Thoracic aorta (tissue), 2 donors: ENCODE data around the gene DLG5. TPM values are rescaled to one million over a fixed set of nuclear protein-coding genes. Genes with fewer than 3 reads are reported as not detected.
"Not testable (repeated sequence)": the region's sequence is repeated elsewhere in the genome, so short reads cannot be mapped to it uniquely, and the experiment has no call there.

Experiments used
- ATAC-seq: fragments of 150-250 bp; one replicate; pipeline ENCODE4 v1.8.0; 2017; ENCODE audit warnings: low read depth; ENCODE audit not compliant: insufficient number of reproducible peaks, low FRiP score
- DNase-seq: peaks from one replicate; pipeline ENCODE4 v3.0.0-alpha.2; 2020; ENCODE audit warnings: low spot score
- H3K27ac ChIP-seq, 2 donors: fragments of 200-600 bp; sonication (generic); 1 replicate in 1 of 2; 2 replicates in 1 of 2; pipeline ENCODE4 v1.5.1; 2016; ENCODE audit warnings: mild to moderate bottlenecking in 2 of 2, moderate library complexity in 2 of 2
- H3K27me3 ChIP-seq: fragments of 200-600 bp; sonication (generic); replicated peaks from 2 replicates; pipeline ENCODE4 v1.6.0; 2016; ENCODE audit warnings: mild to moderate bottlenecking; ENCODE audit not compliant: insufficient read depth
- H3K36me3 ChIP-seq: fragments of 200-600 bp; sonication (generic); one replicate; pipeline ENCODE4 v1.5.1; 2016
- H3K4me1 ChIP-seq, 2 donors: fragments of 200-600 bp; sonication (generic); 1 replicate in 1 of 2; 2 replicates in 1 of 2; pipeline versions ENCODE4 v1.5.1 to v1.6.0; 2016; ENCODE audit warnings: low read depth in 2 of 2, mild to moderate bottlenecking in 1 of 2; ENCODE audit not compliant: control insufficient read depth in 1 of 2
- H3K4me3 ChIP-seq: fragments of 200-600 bp; sonication (generic); 2 replicates; pipeline ENCODE4 v1.5.1; 2016; ENCODE audit warnings: mild to moderate bottlenecking
- H3K9me3 ChIP-seq: fragments of 200-600 bp; sonication (generic); 2 replicates; pipeline ENCODE4 v1.5.1; 2016
- CTCF ChIP-seq: fragments of 200-600 bp; sonication (generic); IDR thresholded peaks from one replicate; pipeline ENCODE4 v1.5.1; 2019; ENCODE audit warnings: antibody characterized with exemption
- total RNA-seq, 2 donors: library from RNA; depleted of rRNA; stranded (reverse); fragments of >200 nt; gene quantifications; one replicate each; pipeline versions ENCODE4 v1.1.0 to v1.2.3, GENCODE V29; 2016

The DLG5 gene
- total RNA-seq, 2 donors from 2014 or later, result 36.4 to 79.6 TPM

GRCh38 chr10:77770081-77770867 lies 156.3 kb downstream of the DLG5 start:
- no peak for TF ChIP-seq CTCF
- DNase-seq (no peak), ATAC-seq (no peak)
- no peaks in the 10 kb centered on the region for H3K36me3 ChIP-seq
- no peaks in the 10 kb centered on the region for H3K27me3 ChIP-seq
- no peak overlapping the region for H3K4me3 ChIP-seq
- H3K4me1 ChIP-seq, result no peaks in the 10 kb centered on the region
- no peaks in the 10 kb centered on the region for H3K9me3 ChIP-seq
- no peak overlapping the region for H3K27ac ChIP-seq

- DNase-seq (no peak), ATAC-seq (no peak)
- H3K4me3 ChIP-seq, result no peak overlapping the region
- H3K27ac ChIP-seq, result no peak overlapping the region
- H3K27me3 ChIP-seq, result no peaks in the 10 kb centered on the region
- no peaks in the 10 kb centered on the region for H3K4me1 ChIP-seq
- no peaks in the 10 kb centered on the region for H3K36me3 ChIP-seq
- H3K9me3 ChIP-seq, result no peaks in the 10 kb centered on the region
- no peak for TF ChIP-seq CTCF
Measured at GRCh38 chr10:77768039-77768438, 158.5 kb downstream of the DLG5 start.

GRCh38 chr10:77763453-77764430 lies 162.8 kb downstream of the DLG5 start:
- Histone ChIP-seq H3K27ac (no peak overlapping the region), H3K4me1 (no peaks in the 10 kb centered on the region), H3K4me3 (no peak overlapping the region), H3K9me3 (no peaks in the 10 kb centered on the region), H3K36me3 (no peaks in the 10 kb centered on the region), H3K27me3 (no peaks in the 10 kb centered on the region)
- no peak for ATAC-seq
- no peak for TF ChIP-seq CTCF
- DNase-seq, result no peak

GRCh38 chr10:77758406-77758805 lies 168.1 kb downstream of the DLG5 start:
- H3K36me3 ChIP-seq, H3K9me3 ChIP-seq, H3K27ac ChIP-seq, H3K27me3 ChIP-seq, H3K4me1 ChIP-seq, ATAC-seq, DNase-seq, H3K4me3 ChIP-seq: not testable (repeated sequence)

- Histone ChIP-seq H3K9me3 (no peaks in the 10 kb centered on the region), H3K4me1 (no peaks in the 10 kb centered on the region), H3K4me3 (no peak overlapping the region), H3K27me3 (no peaks in the 10 kb centered on the region), H3K36me3 (no peaks in the 10 kb centered on the region), H3K27ac (no peak overlapping the region)
- DNase-seq, result no peak
- ATAC-seq, result peak; percentile 28
- peak; percentile 47 for TF ChIP-seq CTCF
Measured at GRCh38 chr10:77756319-77757232, 170.0 kb downstream of the DLG5 start.
